Measurements from ENCODE around the gene RNF11.
"Not testable (repeated sequence)": the region's sequence is repeated elsewhere in the genome, so short reads cannot be mapped to it uniquely, and the experiment has no call there.

Gene RNF11

DNA sequence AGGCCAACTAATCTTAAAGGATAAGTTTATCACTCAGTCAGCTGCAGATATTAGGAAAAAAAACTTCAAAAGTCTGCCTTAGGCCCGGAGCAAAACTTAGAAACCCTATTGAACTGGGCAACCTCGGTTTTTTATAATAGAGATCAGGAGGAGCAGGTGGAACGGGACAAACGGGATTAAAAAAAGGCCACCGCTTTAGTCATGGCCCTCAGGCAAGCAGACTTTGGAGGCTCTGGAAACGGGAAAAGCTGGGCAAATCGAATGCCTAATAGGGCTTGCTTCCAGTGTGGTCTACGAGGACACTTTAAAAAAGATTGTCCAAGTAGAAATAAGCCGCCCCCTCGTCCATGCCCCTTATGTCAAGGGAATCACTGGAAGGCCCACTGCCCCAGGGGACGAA, 7.6 kb upstream of the RNF11 start:
- DNase-seq (ENCODE audit: low read depth) = not testable (repeated sequence)

GRCh38 chr1:51230501-51231078, 5.5 kb upstream of the RNF11 start:
- DNase-seq (ENCODE audit: low read depth) = no peak

- no peak for DNase-seq (ENCODE audit: low read depth)
These were observed 5.0 kb upstream of the RNF11 start for GRCh38 chr1:51231120-51231519.

DNA sequence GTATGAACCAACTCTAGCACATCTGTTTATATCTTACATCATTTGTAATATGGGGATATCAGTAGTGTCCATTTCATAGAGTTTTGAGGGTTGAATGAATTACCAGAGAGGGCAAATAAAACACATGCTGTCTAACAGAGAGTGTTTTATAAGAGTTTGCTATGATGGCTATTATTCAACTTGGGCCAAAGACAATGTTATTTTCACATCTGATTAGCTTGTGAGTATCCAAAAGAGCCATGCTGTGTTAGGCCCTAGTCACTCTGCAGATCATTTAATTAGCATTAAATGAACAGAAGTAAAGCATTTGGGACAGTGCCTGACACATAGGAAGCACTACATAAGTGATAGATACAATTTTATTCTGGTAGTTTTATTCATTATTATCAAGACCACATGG, 4.2 kb upstream of the RNF11 start:
- no peak for DNase-seq (ENCODE audit: low read depth)

DNA sequence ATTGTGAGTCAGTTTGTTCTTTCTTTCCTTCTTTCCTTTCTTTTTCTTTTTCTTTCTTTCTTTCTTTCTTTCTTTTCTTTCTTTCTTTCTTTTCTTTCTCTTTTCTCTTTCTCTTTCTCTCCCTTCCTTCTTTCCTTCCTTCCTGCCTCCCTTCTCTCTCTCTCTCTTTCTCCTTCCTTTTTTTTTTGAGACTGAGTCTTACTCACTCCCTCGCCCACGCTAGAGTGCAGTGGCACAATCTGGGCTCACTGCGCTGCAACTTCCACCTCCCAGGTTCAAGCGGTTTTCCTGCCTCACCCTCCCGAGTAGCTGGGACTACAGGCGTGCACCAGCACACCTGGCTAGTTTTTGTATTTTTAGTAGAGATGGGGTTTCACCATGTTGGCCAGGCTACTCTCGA, 1.8 kb upstream of the RNF11 start:
- not testable (repeated sequence) for DNase-seq (ENCODE audit: low read depth)

GRCh38 chr1:51234721-51235425, 1.2 kb upstream of the RNF11 start:
- DNase-seq (ENCODE audit: low read depth) = peak; percentile 8

DNA sequence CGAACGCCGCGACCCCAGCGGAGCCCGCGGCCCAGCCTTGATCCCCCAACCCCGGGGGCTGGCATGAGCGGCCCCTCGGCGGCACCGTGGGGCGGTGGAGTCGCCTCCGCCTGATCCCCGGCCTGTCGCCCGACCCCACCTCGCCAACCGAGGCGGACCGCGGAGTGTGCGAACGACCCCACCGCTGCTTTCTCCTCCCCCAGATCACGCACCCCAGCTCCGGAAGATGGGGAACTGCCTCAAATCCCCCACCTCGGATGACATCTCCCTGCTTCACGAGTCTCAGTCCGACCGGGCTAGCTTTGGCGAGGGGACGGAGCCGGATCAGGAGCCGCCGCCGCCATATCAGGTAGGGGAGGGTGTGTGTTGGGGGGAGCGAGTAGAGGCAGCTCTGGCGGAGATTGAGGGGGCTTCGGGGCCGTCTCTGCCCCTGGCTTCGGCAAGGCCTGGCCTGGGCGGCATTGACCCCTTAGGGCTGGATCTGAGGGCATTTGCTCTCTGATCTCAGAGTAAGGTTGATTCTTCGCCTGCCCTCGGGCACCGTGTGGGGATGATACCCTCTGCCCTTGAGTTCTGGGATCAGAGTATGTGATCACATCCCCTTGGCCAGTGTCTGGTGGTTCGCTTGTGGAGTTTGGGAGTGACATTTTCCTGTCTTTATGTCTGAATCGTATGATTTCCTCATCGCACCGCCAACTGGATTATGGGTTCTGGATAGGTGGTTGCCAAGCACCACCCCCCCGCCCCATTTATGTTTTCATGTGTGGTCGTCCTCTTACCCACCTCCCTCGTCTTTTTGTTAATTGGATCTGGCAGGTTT, 668 bp downstream of the RNF11 start:
- DNase-seq (ENCODE audit: low read depth) = peak; percentile 14

- no peak for DNase-seq (ENCODE audit: low read depth)
These were observed 1.4 kb downstream of the RNF11 start for GRCh38 chr1:51237351-51238033.

- DNase-seq (ENCODE audit: low read depth) = no peak
These were observed 1.9 kb downstream of the RNF11 start for GRCh38 chr1:51238034-51238403.

DNA sequence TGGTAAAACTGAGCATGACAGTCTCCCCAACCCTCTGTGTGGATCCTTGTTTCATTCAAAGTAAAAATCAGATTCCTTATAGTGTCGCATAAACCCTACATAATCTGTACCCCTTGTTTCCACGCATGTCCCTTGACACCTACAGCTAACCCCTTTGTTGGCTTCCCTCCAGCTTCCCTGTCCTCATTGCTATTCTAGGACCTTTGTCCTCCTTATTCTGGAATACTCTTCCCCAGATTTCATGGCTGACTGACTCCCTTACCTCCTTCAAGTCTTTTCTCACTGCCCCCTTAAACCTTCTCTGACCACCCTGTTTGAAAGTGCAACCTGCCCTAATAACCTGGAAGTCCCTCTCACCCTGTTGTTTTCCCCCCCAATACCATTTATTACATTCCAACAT, 4.0 kb downstream of the RNF11 start:
- DNase-seq (ENCODE audit: low read depth) = no peak

DNA sequence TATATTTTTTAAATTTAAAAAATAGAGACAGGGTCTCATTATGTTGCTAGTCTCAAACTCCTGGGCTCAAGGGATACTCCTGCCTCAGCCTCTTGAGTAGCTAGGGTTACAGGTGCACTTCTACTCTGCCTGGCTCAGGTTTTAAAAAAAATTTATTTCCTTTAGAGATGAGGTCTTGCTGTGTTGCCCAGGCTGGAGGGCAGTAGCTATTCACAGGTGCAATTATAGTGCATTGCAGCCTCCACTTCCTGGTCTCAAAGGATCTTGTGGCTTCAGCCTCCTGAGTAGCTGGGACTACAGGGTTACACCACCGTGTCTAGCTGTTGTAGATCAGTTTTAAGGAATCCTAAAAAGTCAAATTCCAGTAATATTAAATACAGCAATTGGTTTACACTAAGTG, 5.0 kb downstream of the RNF11 start:
- DNase-seq (ENCODE audit: low read depth) = no peak

GRCh38 chr1:51242546-51242945, 6.5 kb downstream of the RNF11 start:
- DNase-seq (ENCODE audit: low read depth) = no peak

DNA sequence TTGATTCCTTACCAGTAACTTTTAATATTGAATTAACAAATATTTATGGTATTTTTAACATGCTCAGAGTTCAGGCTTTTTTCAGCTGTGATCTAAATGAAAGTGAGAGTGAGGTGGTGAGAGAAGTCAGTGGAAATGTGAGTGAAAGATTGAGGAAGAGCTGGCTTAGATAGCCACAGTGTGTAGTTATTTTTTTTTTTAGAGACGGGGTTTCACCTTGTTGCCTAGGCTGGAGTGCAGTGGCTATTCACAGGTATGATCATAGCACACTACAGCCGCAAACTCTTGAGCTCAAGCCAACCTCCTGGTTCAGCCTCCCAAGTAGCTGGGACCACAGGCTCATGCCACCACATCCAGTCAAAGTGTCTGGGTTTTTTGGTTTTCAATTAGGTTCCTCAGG, 10.9 kb downstream of the RNF11 start:
- no peak for DNase-seq (ENCODE audit: low read depth)

DNA sequence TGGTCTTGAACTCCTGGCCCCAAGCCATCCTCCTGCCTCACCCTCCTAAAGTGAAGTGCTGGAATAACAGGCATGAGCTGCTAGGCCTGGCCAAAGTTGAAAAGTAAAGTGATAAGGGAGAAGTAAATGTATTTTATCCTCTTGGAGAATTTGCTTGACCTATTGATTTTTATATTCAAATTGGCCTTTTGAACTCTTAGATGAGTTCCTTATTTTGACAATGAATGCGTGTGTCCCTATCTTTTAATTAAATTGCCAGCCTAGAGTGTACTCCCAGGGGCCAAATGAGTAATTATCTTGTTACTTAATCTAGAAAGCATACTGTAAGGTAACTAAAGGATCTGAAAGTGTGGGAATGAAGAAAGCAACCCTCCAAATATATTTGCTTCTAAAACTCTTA, 11.4 kb downstream of the RNF11 start:
- DNase-seq (ENCODE audit: low read depth) = no peak

DNA sequence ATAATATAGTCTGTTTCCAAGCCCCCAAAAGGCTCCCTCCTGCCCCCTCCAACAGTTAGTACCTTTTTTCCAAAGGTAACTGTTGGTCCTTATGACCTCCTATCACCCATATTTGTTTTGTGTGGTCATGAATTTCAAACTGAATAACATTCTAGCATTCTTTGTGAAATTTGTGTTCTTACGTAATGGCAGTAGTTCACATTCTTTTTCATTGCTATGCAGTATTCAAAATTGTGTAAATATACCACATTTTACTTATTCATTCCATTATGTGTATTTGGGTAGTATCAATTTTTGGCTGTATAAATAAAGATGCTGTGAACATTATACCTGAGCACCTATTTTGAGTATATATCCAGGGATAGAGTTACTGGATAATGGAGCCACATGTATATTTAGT, 13.4 kb downstream of the RNF11 start:
- no peak for DNase-seq (ENCODE audit: low read depth)

GRCh38 chr1:51250729-51251128, 14.7 kb downstream of the RNF11 start:
- not testable (repeated sequence) for DNase-seq (ENCODE audit: low read depth)

GRCh38 chr1:51251165-51251564, 15.1 kb downstream of the RNF11 start:
- DNase-seq (ENCODE audit: low read depth) = not testable (repeated sequence)

GRCh38 chr1:51252366-51252765, 16.3 kb downstream of the RNF11 start:
- no peak for DNase-seq (ENCODE audit: low read depth)

- no peak for DNase-seq (ENCODE audit: low read depth)
These were observed 17.6 kb downstream of the RNF11 start for GRCh38 chr1:51253691-51254090.

GRCh38 chr1:51255331-51255730, 19.3 kb downstream of the RNF11 start:
- no peak for DNase-seq (ENCODE audit: low read depth)

GRCh38 chr1:51263147-51263877, 27.2 kb downstream of the RNF11 start:
- no peak for DNase-seq (ENCODE audit: low read depth)

GRCh38 chr1:51264451-51264850, 28.4 kb downstream of the RNF11 start:
- DNase-seq (ENCODE audit: low read depth) = no peak
